ENCODE data around the gene DOLPP1. TPM values are rescaled to one million over a fixed set of nuclear protein-coding genes. Genes with fewer than 3 reads are reported as not detected.

DOLPP1 gene
- total and polyA plus RNA-seq, 4 donors: 14.6 to 15.6 (median 15.0) TPM

- no peak for TF ChIP-seq FOXA1 (IDR thresholded peaks at IDR 0.05)
- no peak for TF ChIP-seq SP1 (IDR thresholded peaks at IDR 0.05)
- Histone ChIP-seq H3K9ac (ENCODE audit: low read depth in 1 of 2, low read length in 2 of 2) (peak overlapping the region in 1 of 2 donors; percentile 50), H3K9me3 (ENCODE audit: control insufficient read depth in 4 of 4, low read length in 3 of 4) (no peaks in the 10 kb centered on the region), H3K4me1 (ENCODE audit: control insufficient read depth in 4 of 4, insufficient read depth in 4 of 4, low read length in 3 of 4) (peaks cover 2 to 30% (median 23%) of the 10 kb centered on the region in 4 donors), H3K27me3 (ENCODE audit: control insufficient read depth in 4 of 4, insufficient read depth in 4 of 4, low read length in 3 of 4) (no peaks in the 10 kb centered on the region), H3K4me3 (ENCODE audit: low read depth in 1 of 3, low read length in 3 of 3) (peak overlapping the region in 2 of 3 donors; percentile 60 to 76), H3K27ac (ENCODE audit: low read depth in 1 of 2, low read length in 2 of 2) (no peak overlapping the region), H3K36me3 (ENCODE audit: control insufficient read depth in 4 of 4, insufficient read depth in 3 of 4, low read depth in 1 of 4, low read length in 3 of 4) (peaks cover 2 to 17% (median 8%) of the 10 kb centered on the region in 4 donors)
- WGBS: 60% methylated on average over 10 of the region's 10 CpGs
- DNase-seq (ENCODE audit: low spot score): no peak
These were observed 28.1 kb downstream of the DOLPP1 start for GRCh38 chr9:129108805-129109536.

GRCh38 chr9:129109537-129109903 is 28.6 kb downstream of the DOLPP1 start:
- Histone ChIP-seq H3K4me3 (ENCODE audit: low read depth in 1 of 3, low read length in 3 of 3) (peak overlapping the region in 2 of 3 donors; percentile 60 to 76), H3K9me3 (ENCODE audit: control insufficient read depth in 4 of 4, low read length in 3 of 4) (no peaks in the 10 kb centered on the region), H3K27ac (ENCODE audit: low read depth in 1 of 2, low read length in 2 of 2) (peak overlapping the region in 1 of 2 donors; percentile 84), H3K27me3 (ENCODE audit: control insufficient read depth in 4 of 4, insufficient read depth in 4 of 4, low read length in 3 of 4) (no peaks in the 10 kb centered on the region), H3K4me1 (ENCODE audit: control insufficient read depth in 4 of 4, insufficient read depth in 4 of 4, low read length in 3 of 4) (peaks cover 2 to 32% (median 25%) of the 10 kb centered on the region in 4 donors), H3K9ac (ENCODE audit: low read depth in 1 of 2, low read length in 2 of 2) (peak overlapping the region in 1 of 2 donors; percentile 83), H3K36me3 (ENCODE audit: control insufficient read depth in 4 of 4, insufficient read depth in 3 of 4, low read depth in 1 of 4, low read length in 3 of 4) (peaks cover 2 to 17% (median 8%) of the 10 kb centered on the region in 4 donors)
- TF ChIP-seq EGR1 (IDR thresholded peaks at IDR 0.05; ENCODE audit: low read depth in 2 of 2): no peak
- TF ChIP-seq TAF1 (conservative IDR thresholded peaks at IDR 0.05): no peak
- TF ChIP-seq RAD21 (IDR thresholded peaks at IDR 0.05): peak in 1 of 2 donors; percentile 5
- no peak for TF ChIP-seq YY1 (IDR thresholded peaks at IDR 0.05)
- no peak for TF ChIP-seq FOXA1 (IDR thresholded peaks at IDR 0.05)
- TF ChIP-seq JUND (IDR thresholded peaks at IDR 0.05): no peak
- no peak for TF ChIP-seq MAX (IDR thresholded peaks at IDR 0.05)
- no peak for TF ChIP-seq ZBTB33 (IDR thresholded peaks at IDR 0.05)
- TF ChIP-seq HNF4A (conservative IDR thresholded peaks at IDR 0.05): peak in 1 of 2 donors; percentile 6
- no peak for DNase-seq (ENCODE audit: low spot score)
- WGBS: 31% methylated on average over 7 of the region's 7 CpGs

GRCh38 chr9:129109952-129110739 is 29.2 kb downstream of the DOLPP1 start:
- Histone ChIP-seq H3K4me1 (ENCODE audit: control insufficient read depth in 4 of 4, insufficient read depth in 4 of 4, low read length in 3 of 4) (peaks cover 2 to 38% (median 31%) of the 10 kb centered on the region in 4 donors), H3K36me3 (ENCODE audit: control insufficient read depth in 4 of 4, insufficient read depth in 3 of 4, low read depth in 1 of 4, low read length in 3 of 4) (peaks cover 2 to 17% (median 8%) of the 10 kb centered on the region in 4 donors), H3K4me3 (ENCODE audit: low read depth in 1 of 3, low read length in 3 of 3) (peak overlapping the region; percentile 60 to 76 (median 76)), H3K27ac (ENCODE audit: low read depth in 1 of 2, low read length in 2 of 2) (peak overlapping the region; percentile 84 to 100), H3K27me3 (ENCODE audit: control insufficient read depth in 4 of 4, insufficient read depth in 4 of 4, low read length in 3 of 4) (no peaks in the 10 kb centered on the region), H3K9me3 (ENCODE audit: control insufficient read depth in 4 of 4, low read length in 3 of 4) (no peaks in the 10 kb centered on the region), H3K9ac (ENCODE audit: low read depth in 1 of 2, low read length in 2 of 2) (peak overlapping the region; percentile 82 to 83)
- DNase-seq (ENCODE audit: low spot score): no peak
- 3% methylated on average over 64 of the region's 64 CpGs for WGBS
- TF ChIP-seq CTCF (IDR thresholded peaks at IDR 0.05; ENCODE audit: low read depth, low read length, missing input control) (no peak), REST (IDR thresholded peaks at IDR 0.05) (no peak), HNF4G (IDR thresholded peaks at IDR 0.05) (peak; percentile 62), SP1 (IDR thresholded peaks at IDR 0.05) (peak; percentile 62), RXRA (IDR thresholded peaks at IDR 0.05) (peak in 1 of 2 donors; percentile 4), HNF4A (conservative IDR thresholded peaks at IDR 0.05) (peak in 1 of 2 donors; percentile 84), RAD21 (IDR thresholded peaks at IDR 0.05) (peak in 1 of 2 donors; percentile 11), FOXA1 (IDR thresholded peaks at IDR 0.05) (no peak), ZBTB33 (IDR thresholded peaks at IDR 0.05) (no peak), EGR1 (IDR thresholded peaks at IDR 0.05; ENCODE audit: low read depth in 2 of 2) (no peak), JUND (IDR thresholded peaks at IDR 0.05) (no peak)
